OCI-LY7 (cell line): ENCODE data around the gene DNAI1. TPM values are rescaled to one million over a fixed set of nuclear protein-coding genes. Genes with fewer than 3 reads are reported as not detected.

ENCODE experiments used
- BruUV-seq: library from RNA; stranded (reverse); fragments of 400-500 nt; replicated peaks from 2 replicates; lab custom pipeline; 2021; lab: Mats Ljungman, UMichigan
- CTCF ChIA-PET: fragments of 300-600 bp; sonication (Branson Sonifier 250); formaldehyde crosslinking; loops from one replicate; lab custom pipeline; 2022; ENCODE audit warnings: antibody characterized with exemption; ENCODE audit not compliant: unreplicated experiment; lab: Charles Lee
- POLR2A ChIA-PET: fragments of 300-600 bp; sonication (Branson Sonifier 250); formaldehyde crosslinking; loops from one replicate; lab custom pipeline; 2022; ENCODE audit warnings: antibody characterized with exemption; lab: Charles Lee
- DNase-seq: peaks from one replicate; pipeline ENCODE4 v3.0.0-alpha.2; 2015; ENCODE audit warnings: low spot score
- H2AFZ ChIP-seq: fragments of 200-600 bp; sonication (generic), shearing (Covaris generic); 2 replicates; pipeline ENCODE4 v1.6.1; 2014; ENCODE audit warnings: mild to moderate bottlenecking, antibody characterized with exemption, low read length, moderate library complexity
- H3K27ac ChIP-seq: fragments of 200-600 bp; sonication (generic); 2 replicates; pipeline ENCODE4 v1.5.1; 2014; ENCODE audit warnings: mixed run types, low read depth, mild to moderate bottlenecking, moderate library complexity, low read length, inconsistent platforms; ENCODE audit not compliant: poor library complexity, severe bottlenecking
- H3K36me3 ChIP-seq: fragments of 200-600 bp; sonication (generic); 2 replicates; pipeline ENCODE4 v1.6.1; 2014; ENCODE audit warnings: mild to moderate bottlenecking, antibody characterized with exemption, low read length, moderate library complexity, mixed read lengths; ENCODE audit not compliant: insufficient read depth
- H3K4me1 ChIP-seq: fragments of 200-600 bp; sonication (generic); 2 replicates; pipeline ENCODE4 v1.5.1; 2014; ENCODE audit warnings: mild to moderate bottlenecking, low read length; ENCODE audit not compliant: insufficient read depth, poor library complexity, severe bottlenecking
- H3K4me2 ChIP-seq: fragments of 200-600 bp; sonication (generic); 2 replicates; pipeline ENCODE4 v1.6.1; 2014; ENCODE audit warnings: mild to moderate bottlenecking, low read length
- H3K4me3 ChIP-seq: fragments of 200-600 bp; sonication (generic); 2 replicates; pipeline ENCODE4 v1.5.1; 2014; ENCODE audit warnings: mild to moderate bottlenecking, low read depth, low read length; ENCODE audit not compliant: poor library complexity, severe bottlenecking
- H3K79me2 ChIP-seq: fragments of 200-600 bp; sonication (generic); 2 replicates; pipeline ENCODE4 v1.6.1; 2016; ENCODE audit warnings: low read depth, mild to moderate bottlenecking, low read length, moderate library complexity, mixed read lengths; ENCODE audit not compliant: insufficient read depth
- H3K9me2 ChIP-seq: fragments of 200-600 bp; sonication (generic); 2 replicates; pipeline ENCODE4 v1.6.1; 2016; ENCODE audit warnings: mild to moderate bottlenecking, low read length, mixed read lengths; ENCODE audit not compliant: insufficient read depth
- H3K9me3 ChIP-seq: fragments of 200-600 bp; sonication (generic); 2 replicates; pipeline ENCODE4 v1.6.1; 2014; ENCODE audit warnings: mild to moderate bottlenecking, mixed run types, low read length, mixed read lengths
- H4K20me1 ChIP-seq: fragments of 200-600 bp; sonication (generic); 2 replicates; pipeline ENCODE4 v1.6.1; 2014; ENCODE audit warnings: mild to moderate bottlenecking, antibody characterized with exemption, low read length, moderate library complexity, mixed read lengths; ENCODE audit not compliant: insufficient read depth
- CTCF ChIP-seq: fragments of 200-600 bp; sonication (generic); conservative IDR thresholded peaks from 2 replicates; pipeline ENCODE4 v1.5.1; 2014; ENCODE audit warnings: mild to moderate bottlenecking, antibody characterized with exemption, low read length, moderate library complexity, mixed read lengths
- EZH2phosphoT487 ChIP-seq: fragments of 200-600 bp; sonication (generic); IDR thresholded peaks from 2 replicates; pipeline ENCODE4 v1.6.1; 2018; ENCODE audit warnings: low read depth, borderline replicate concordance, mild to moderate bottlenecking, mixed run types, antibody characterized with exemption, low read length, moderate library complexity, mixed read lengths
- intact Hi-C: fragments of 100-400 bp; cut with micrococcal nuclease; formaldehyde crosslinking; loops from one replicate; pipeline ENCODE4 v1.10.0; 2022; ENCODE audit not compliant: unreplicated experiment
- total RNA-seq, 2 experiments: library from RNA; depleted of rRNA in 1 of 2; stranded (reverse); fragments of >200 nt in 1 of 2; shearing (Covaris generic) in 1 of 2; gene quantifications; 2 replicates each; pipeline ENCODE4 v1.2.3, GENCODE V29; 2014 to 2022

Gene DNAI1
- total RNA-seq, 2 experiments from 2014 or later: 0.57 to 0.97 TPM

- H3K4me2 ChIP-seq: no peak overlapping the region
- H3K4me3 ChIP-seq: no peak overlapping the region
- no peaks in the 10 kb centered on the region for H3K36me3 ChIP-seq
- H2AFZ ChIP-seq: no peak overlapping the region
- POLR2A ChIA-PET: no interaction called here
- no TSS peak for BruUV-seq
- intact Hi-C loops: no loop called here
- no peak overlapping the region for H3K27ac ChIP-seq
- CTCF ChIA-PET: no interaction called here
- H3K4me1 ChIP-seq: no peaks in the 10 kb centered on the region
- TF ChIP-seq CTCF (no peak), EZH2phosphoT487 (no peak)
- DNase-seq: no peak
- no peaks in the 10 kb centered on the region for H4K20me1 ChIP-seq
- H3K9me2 ChIP-seq: no peaks in the 10 kb centered on the region
- H3K9me3 ChIP-seq: no peaks in the 10 kb centered on the region
- no peaks in the 10 kb centered on the region for H3K79me2 ChIP-seq
Observed at GRCh38 chr9:34428325-34428958, 30.2 kb upstream of the DNAI1 start.

- H2AFZ ChIP-seq: no peak overlapping the region
- no peaks in the 10 kb centered on the region for H3K9me3 ChIP-seq
- H3K79me2 ChIP-seq: no peaks in the 10 kb centered on the region
- intact Hi-C loops: no loop called here
- ChIA-PET POLR2A (interaction anchor here (0.5 to 0.9 kb wide), 3 partner anchors 14 to 275 kb away, joined by 3 to 6 read pairs (median 4); no protein-coding TSS in a partner anchor), CTCF (no interaction called here)
- no peak overlapping the region for H3K4me2 ChIP-seq
- no peaks in the 10 kb centered on the region for H3K9me2 ChIP-seq
- H4K20me1 ChIP-seq: no peaks in the 10 kb centered on the region
- TF ChIP-seq EZH2phosphoT487: no peak
- TF ChIP-seq CTCF: no peak
- peak; percentile 39 for DNase-seq
- BruUV-seq: no TSS peak
- no peaks in the 10 kb centered on the region for H3K36me3 ChIP-seq
- H3K27ac ChIP-seq: no peak overlapping the region
- H3K4me3 ChIP-seq: no peak overlapping the region
- H3K4me1 ChIP-seq: no peaks in the 10 kb centered on the region
Observed at GRCh38 chr9:34430843-34431437, 27.7 kb upstream of the DNAI1 start.

- Histone ChIP-seq H3K36me3 (no peaks in the 10 kb centered on the region), H3K9me2 (no peaks in the 10 kb centered on the region), H2AFZ (no peak overlapping the region), H3K4me2 (no peak overlapping the region), H3K4me3 (no peak overlapping the region), H3K79me2 (no peaks in the 10 kb centered on the region), H3K27ac (no peak overlapping the region), H3K4me1 (no peaks in the 10 kb centered on the region), H4K20me1 (no peaks in the 10 kb centered on the region), H3K9me3 (no peaks in the 10 kb centered on the region)
- TF ChIP-seq CTCF (no peak), EZH2phosphoT487 (no peak)
- no TSS peak for BruUV-seq
- ChIA-PET CTCF (no interaction called here), POLR2A (interaction anchor here (0.5 kb wide), 1 partner anchor 276 kb away, joined by 6 read pairs; no protein-coding TSS in a partner anchor)
- intact Hi-C loops: no loop called here
- DNase-seq: no peak
Observed at GRCh38 chr9:34431667-34432066, 26.9 kb upstream of the DNAI1 start.
